ENCODE measurements around the gene RNF141.
A peak's percentile ranks its signal among the peaks of the same experiment; 100 is the strongest.

The RNF141 gene

GRCh38 chr11:10497371-10498021, 43.5 kb downstream of the RNF141 start:
- DNase-seq (ENCODE audit: low read depth) = no peak

- no peak for DNase-seq (ENCODE audit: low read depth)
These were observed 44.6 kb downstream of the RNF141 start for GRCh38 chr11:10496296-10496936.

GRCh38 chr11:10495464-10495786, 45.6 kb downstream of the RNF141 start:
- no peak for DNase-seq (ENCODE audit: low read depth)

GRCh38 chr11:10494636-10495463, 46.1 kb downstream of the RNF141 start:
- DNase-seq (ENCODE audit: low read depth) = no peak

- no peak for DNase-seq (ENCODE audit: low read depth)
These were observed 47.8 kb downstream of the RNF141 start for GRCh38 chr11:10493041-10493663.

- DNase-seq (ENCODE audit: low read depth) = no peak
These were observed 48.9 kb downstream of the RNF141 start for GRCh38 chr11:10492084-10492483.

- peak; percentile 94 for DNase-seq (ENCODE audit: low read depth)
These were observed 50.4 kb downstream of the RNF141 start for GRCh38 chr11:10490398-10491241.

- DNase-seq (ENCODE audit: low read depth) = no peak
These were observed 51.0 kb downstream of the RNF141 start for GRCh38 chr11:10490032-10490397.

GRCh38 chr11:10488934-10489691, 51.9 kb downstream of the RNF141 start:
- DNase-seq (ENCODE audit: low read depth) = no peak

GRCh38 chr11:10488121-10488933, 52.7 kb downstream of the RNF141 start:
- DNase-seq (ENCODE audit: low read depth) = peak; percentile 31

- DNase-seq (ENCODE audit: low read depth) = no peak
These were observed 53.9 kb downstream of the RNF141 start for GRCh38 chr11:10487002-10487647.

- DNase-seq (ENCODE audit: low read depth) = no peak
These were observed 54.7 kb downstream of the RNF141 start for GRCh38 chr11:10486161-10486840.

GRCh38 chr11:10485646-10486045, 55.3 kb downstream of the RNF141 start:
- DNase-seq (ENCODE audit: low read depth) = no peak

GRCh38 chr11:10484461-10485180, 56.4 kb downstream of the RNF141 start:
- no peak for DNase-seq (ENCODE audit: low read depth)

GRCh38 chr11:10483584-10483983, 57.4 kb downstream of the RNF141 start:
- no peak for DNase-seq (ENCODE audit: low read depth)

- no peak for DNase-seq (ENCODE audit: low read depth)
These were observed 57.8 kb downstream of the RNF141 start for GRCh38 chr11:10483174-10483573.

- DNase-seq (ENCODE audit: low read depth) = no peak
These were observed 59.2 kb downstream of the RNF141 start for GRCh38 chr11:10481560-10482349.

GRCh38 chr11:10480760-10481159, 60.2 kb downstream of the RNF141 start:
- DNase-seq (ENCODE audit: low read depth) = no peak
